ENCODE data around the gene RBM41. TPM values are rescaled to one million over a fixed set of nuclear protein-coding genes. Genes with fewer than 3 reads are reported as not detected.

Gene RBM41
- total and polyA plus RNA-seq, 9 of the 15 experiments (the other 6 are each of a cell fraction or from before 2014, with no cell fraction given) = 11.6 to 51.8 (median 27.9) TPM

DNA sequence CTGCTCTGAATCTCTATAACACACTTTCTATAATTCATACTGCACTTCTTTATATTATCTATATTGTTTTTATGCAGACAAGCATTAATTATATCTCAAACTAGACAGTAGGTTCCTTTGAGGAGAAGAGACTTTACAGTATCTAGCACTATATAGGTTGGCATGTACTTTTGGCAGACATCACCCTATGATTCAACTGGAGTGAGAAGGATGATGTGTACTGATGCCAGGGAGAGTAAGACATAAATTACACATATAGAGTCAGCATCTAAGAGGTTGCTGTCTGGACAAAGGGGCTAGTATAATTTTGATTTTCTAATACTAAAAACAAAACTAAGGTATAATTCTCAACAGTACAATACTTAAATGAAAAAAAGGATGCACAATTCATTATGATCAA lies 5.1 kb upstream of the RBM41 start:
- H3K36me3 ChIP-seq (ENCODE audit: control insufficient read depth, insufficient read depth, low read length) = peaks cover 59% of the 10 kb centered on the region
- intact Hi-C loops (cut with micrococcal nuclease) = loop anchor here (10.0 kb wide), 1 partner anchor 161 kb away; no protein-coding TSS in a partner anchor
- H3K9ac ChIP-seq (ENCODE audit: insufficient read depth in 1 of 2, low read depth in 2 of 2, low read length in 2 of 2) = no peak overlapping the region
- in situ Hi-C loops (cut with MboI) = no loop called here
- H3K27me3 ChIP-seq (ENCODE audit: control insufficient read depth in 2 of 2, insufficient read depth in 2 of 2, low read length in 2 of 2) = no peaks in the 10 kb centered on the region
- no peak for DNase-seq (ENCODE audit: extremely low read depth in 1 of 4, low spot score in 3 of 4)
- no peaks in the 10 kb centered on the region for H3K9me3 ChIP-seq (replicated peaks; ENCODE audit: control insufficient read depth, insufficient read depth, low read depth, low read length)
- CTCF ChIA-PET (ENCODE audit: low intra/inter-chr PET ratio) = no interaction called here
- 0 out of 3 replicates have a peak, but pooled peaks cover 8% of the 10 kb centered on the region for H3K79me2 ChIP-seq (ENCODE audit: control insufficient read depth, insufficient read depth, low read length)
- H3K27ac ChIP-seq (ENCODE audit: extremely low read depth, low read depth, low read length) = no peak overlapping the region
- ATAC-seq = no peak
- H3K4me1 ChIP-seq (replicated peaks in 1 of 2; ENCODE audit: control insufficient read depth in 2 of 2, insufficient read depth in 2 of 2, low read length in 2 of 2) = peaks cover 0 to 6% of the 10 kb centered on the region in 2 experiments; a peak in 2 of 5 replicates
- no peak overlapping the region for H3K4me3 ChIP-seq
- POLR2A ChIA-PET = no interaction called here
- H2AFZ ChIP-seq (ENCODE audit: low read depth, low read length) = no peak overlapping the region
- no peaks in the 10 kb centered on the region for H4K20me1 ChIP-seq (replicated peaks; ENCODE audit: control insufficient read depth, insufficient read depth, low read length)
- no peak overlapping the region for H3K4me2 ChIP-seq (ENCODE audit: insufficient read depth, low read length)
- no peaks in the 10 kb centered on the region for H3K9me1 ChIP-seq (ENCODE audit: control insufficient read depth, insufficient read depth, low read length)
- FAIRE-seq = no peak
- TF ChIP-seq ESRRA (IDR thresholded peaks at IDR 0.05; ENCODE audit: borderline replicate concordance, low read depth) (no peak), KHSRP (IDR thresholded peaks at IDR 0.05) (no peak), CBFB (CRISPR knock-in tag; IDR thresholded peaks at IDR 0.05) (no peak), MBD2 (IDR thresholded peaks at IDR 0.05; ENCODE audit: borderline replicate concordance, low read depth) (no peak), SNIP1 (IDR thresholded peaks at IDR 0.05; ENCODE audit: low read depth) (no peak), GATAD2A (IDR thresholded peaks at IDR 0.05) (no peak), RERE (CRISPR knock-in tag; IDR thresholded peaks at IDR 0.05; ENCODE audit: borderline replicate concordance) (no peak), ZNF311 (CRISPR knock-in tag; IDR thresholded peaks at IDR 0.05) (no peak), CREM (IDR thresholded peaks at IDR 0.05; ENCODE audit: low read depth) (no peak)
- TF ChIP-seq, protein P1, sequence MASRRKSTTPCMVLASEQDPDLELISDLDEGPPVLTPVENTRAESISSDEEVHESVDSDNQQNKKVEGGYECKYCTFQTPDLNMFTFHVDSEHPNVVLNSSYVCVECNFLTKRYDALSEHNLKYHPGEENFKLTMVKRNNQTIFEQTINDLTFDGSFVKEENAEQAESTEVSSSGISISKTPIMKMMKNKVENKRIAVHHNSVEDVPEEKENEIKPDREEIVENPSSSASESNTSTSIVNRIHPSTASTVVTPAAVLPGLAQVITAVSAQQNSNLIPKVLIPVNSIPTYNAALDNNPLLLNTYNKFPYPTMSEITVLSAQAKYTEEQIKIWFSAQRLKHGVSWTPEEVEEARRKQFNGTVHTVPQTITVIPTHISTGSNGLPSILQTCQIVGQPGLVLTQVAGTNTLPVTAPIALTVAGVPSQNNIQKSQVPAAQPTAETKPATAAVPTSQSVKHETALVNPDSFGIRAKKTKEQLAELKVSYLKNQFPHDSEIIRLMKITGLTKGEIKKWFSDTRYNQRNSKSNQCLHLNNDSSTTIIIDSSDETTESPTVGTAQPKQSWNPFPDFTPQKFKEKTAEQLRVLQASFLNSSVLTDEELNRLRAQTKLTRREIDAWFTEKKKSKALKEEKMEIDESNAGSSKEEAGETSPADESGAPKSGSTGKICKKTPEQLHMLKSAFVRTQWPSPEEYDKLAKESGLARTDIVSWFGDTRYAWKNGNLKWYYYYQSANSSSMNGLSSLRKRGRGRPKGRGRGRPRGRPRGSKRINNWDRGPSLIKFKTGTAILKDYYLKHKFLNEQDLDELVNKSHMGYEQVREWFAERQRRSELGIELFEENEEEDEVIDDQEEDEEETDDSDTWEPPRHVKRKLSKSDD (conservative IDR thresholded peaks at IDR 0.05; ENCODE audit: low read length) = no peak
- TF ChIP-seq, protein P2, sequence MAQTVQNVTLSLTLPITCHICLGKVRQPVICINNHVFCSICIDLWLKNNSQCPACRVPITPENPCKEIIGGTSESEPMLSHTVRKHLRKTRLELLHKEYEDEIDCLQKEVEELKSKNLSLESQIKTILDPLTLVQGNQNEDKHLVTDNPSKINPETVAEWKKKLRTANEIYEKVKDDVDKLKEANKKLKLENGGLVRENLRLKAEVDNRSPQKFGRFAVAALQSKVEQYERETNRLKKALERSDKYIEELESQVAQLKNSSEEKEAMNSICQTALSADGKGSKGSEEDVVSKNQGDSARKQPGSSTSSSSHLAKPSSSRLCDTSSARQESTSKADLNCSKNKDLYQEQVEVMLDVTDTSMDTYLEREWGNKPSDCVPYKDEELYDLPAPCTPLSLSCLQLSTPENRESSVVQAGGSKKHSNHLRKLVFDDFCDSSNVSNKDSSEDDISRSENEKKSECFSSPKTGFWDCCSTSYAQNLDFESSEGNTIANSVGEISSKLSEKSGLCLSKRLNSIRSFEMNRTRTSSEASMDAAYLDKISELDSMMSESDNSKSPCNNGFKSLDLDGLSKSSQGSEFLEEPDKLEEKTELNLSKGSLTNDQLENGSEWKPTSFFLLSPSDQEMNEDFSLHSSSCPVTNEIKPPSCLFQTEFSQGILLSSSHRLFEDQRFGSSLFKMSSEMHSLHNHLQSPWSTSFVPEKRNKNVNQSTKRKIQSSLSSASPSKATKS (CRISPR knock-in tag; IDR thresholded peaks at IDR 0.05) = no peak
- BruUV-seq (replicated peaks) = no TSS peak

All from K562 (cell line).